DMS79 treated with DMSO at 0.1 percent for 48 hours (cell line): ENCODE measurements around the gene CATSPER4.
A peak's percentile ranks its signal among the peaks of the same experiment; 100 is the strongest.
"Not testable (repeated sequence)": the region's sequence is repeated elsewhere in the genome, so short reads cannot be mapped to it uniquely, and the experiment has no call there.

Experiments used
- DNase-seq: peaks from one replicate; lab custom pipeline; 2025; lab: John Stamatoyannopoulos, UW

CATSPER4 gene

DNA sequence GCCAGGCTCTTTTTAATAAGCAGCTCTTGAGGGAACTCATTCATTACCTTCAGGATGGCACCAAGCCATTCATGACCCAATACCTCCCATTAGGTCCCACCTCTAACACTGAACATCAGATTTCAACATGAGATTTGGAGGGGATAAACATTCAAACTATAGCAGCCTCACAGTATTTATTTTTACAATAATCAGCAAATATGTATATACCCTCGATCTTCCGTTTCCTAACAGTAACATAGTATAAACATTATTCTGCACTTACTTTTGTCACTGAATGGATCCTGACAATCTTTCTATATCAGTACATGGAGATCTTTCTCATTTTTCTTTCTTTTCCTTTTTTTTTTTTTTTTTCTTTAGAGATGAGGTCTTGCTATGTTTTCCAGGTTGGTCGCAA, 5.4 kb downstream of the CATSPER4 start:
- DNase-seq, result no peak

DNA sequence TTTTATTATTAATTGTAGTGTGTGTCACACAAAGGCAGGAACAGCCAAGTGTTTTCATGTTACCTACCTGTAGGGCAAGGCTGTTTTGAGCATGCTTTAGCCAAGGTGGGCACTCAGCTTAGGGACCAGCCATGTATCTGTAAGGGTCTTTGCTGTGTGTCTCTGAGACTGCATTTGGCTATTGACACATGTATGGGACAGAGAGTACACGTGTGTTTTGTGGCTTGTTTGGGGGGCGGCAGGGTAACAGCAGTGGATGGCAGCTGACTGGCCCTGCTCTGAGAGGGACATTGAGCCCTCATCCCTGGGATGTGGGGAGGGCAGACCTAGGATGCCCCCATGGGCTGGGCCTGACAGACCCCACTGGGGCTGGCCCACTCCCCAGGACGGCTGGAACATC, 6.9 kb downstream of the CATSPER4 start:
- no peak for DNase-seq

DNA sequence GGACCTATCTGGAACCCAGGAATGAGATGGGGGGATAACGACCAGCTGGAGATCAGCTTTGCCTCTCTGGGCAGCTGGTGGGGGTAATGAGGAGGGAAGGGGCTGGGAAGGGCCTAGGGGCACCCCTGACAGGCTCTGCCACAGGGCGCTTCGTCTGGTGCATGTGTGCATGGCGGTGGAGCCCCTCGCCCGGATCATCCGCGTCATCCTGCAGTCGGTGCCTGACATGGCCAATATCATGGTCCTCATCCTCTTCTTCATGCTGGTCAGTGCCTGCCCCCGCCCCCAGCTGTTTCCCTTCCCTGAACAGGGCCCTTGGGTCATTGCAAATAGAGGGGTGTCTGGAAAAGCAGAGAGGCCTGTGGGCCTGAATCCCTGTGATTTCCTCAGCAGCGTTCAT, 7.4 kb downstream of the CATSPER4 start:
- no peak for DNase-seq

DNA sequence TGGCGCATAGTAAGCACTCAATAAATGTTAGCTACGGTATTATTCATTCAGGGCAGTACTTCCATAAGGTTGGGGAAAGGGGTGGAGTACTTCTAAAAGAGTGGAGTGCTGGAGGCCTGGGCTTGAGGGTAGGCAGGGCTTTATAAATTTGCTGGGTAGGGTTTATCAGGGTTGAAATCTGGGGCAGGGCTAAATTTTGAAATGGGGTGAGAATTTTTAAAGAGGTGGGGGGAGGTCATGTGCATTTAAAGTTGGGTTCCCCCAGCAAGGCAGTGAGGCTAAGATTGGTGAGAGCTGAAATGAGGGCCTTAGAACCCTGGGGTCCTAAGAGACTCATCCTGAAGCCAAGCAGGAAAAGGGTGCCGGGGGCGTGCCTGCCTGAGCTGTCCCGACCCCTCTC, 10.0 kb downstream of the CATSPER4 start:
- no peak for DNase-seq

DNA sequence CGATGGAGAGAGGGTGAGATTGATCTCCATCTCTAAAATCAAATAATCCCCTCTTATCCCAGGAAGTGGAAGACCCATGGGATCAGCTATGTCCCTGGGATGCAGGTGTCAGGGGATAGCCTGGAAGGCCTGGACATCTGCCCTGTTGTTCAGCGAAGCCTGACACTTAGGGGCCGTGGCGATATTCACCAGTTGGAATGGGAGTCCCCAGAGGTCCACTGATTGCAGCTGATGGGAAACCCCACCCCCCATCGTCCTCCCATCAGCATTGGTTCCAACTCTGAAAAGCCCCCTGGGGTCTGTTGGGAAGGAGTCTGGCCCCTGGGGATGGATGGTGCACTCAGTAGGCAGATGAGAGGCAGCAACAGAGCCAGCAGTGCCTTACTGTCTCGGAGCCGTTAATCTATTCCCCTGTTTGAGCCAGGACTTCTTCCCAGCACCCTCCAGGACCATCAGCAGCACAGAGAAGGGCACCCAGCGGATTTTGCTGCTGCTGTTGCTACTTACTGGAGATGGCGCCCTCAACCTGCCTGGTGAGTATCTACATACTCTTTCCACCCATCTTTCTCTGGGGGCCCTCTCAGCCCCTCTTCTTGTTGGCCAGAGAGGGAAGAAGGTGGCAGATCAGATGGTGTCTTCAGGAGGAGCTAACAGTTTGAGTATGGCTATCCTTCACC, 13.4 kb downstream of the CATSPER4 start:
- DNase-seq, result no peak

DNA sequence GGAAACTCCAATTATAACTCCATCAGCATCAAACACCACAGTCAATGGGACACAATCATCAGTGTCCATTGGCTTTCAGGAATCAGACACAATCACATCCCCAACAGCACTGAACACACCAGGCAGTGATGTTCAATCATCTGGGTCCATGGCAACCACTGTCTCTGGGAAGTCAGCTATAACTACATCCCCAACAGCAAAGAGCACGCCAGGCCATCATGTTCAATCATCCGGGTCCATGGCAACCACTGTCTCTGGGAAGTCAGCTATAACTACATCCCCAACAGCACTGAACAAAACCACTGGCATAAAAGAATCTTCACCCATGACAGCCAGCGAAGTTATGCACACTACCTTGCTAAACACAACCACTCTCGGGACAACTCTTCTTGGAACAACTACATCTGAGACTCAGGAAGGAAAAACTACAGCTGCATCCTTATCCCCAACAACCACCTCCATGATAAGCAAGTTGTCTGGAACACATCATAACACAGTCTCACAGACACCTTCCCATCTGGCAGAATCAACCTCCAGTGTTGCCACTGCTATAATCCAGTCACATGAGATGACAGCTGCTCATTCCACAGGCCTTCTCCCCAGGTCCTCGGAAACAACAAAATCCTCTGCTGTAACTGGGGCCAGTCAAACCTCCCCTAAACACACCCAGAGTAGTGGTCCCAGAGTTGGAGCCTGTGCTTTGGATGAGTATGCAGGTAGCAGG, 19.9 kb downstream of the CATSPER4 start:
- no peak for DNase-seq

DNA sequence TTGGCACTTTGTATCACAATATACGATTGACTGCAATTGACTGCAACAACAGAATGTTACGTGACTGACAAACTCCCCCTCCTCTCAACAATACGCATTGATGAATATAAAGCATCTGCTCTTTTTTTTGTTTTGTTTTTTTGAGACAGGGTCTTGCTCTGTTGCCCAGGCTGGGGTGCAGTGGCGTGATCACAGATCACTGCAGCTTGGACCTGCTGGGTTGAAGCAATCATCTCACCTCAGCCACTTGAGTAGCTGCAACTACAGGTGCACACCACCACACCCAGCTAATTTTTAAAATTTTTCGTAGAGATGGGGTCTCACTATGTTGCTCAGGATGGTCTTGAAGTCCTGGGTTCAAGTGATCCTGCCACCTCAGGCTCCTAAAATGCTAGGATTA, 22.3 kb downstream of the CATSPER4 start:
- DNase-seq, result no peak

- DNase-seq, result no peak
These were observed 23.0 kb downstream of the CATSPER4 start for GRCh38 chr1:26213335-26213905.

GRCh38 chr1:26215246-26215645, 24.8 kb downstream of the CATSPER4 start:
- DNase-seq, result no peak

GRCh38 chr1:26218906-26219494, 28.6 kb downstream of the CATSPER4 start:
- DNase-seq, result peak; percentile 37

GRCh38 chr1:26220199-26220912, 30.0 kb downstream of the CATSPER4 start:
- DNase-seq, result no peak

GRCh38 chr1:26221094-26221493, 30.7 kb downstream of the CATSPER4 start:
- no peak for DNase-seq

DNA sequence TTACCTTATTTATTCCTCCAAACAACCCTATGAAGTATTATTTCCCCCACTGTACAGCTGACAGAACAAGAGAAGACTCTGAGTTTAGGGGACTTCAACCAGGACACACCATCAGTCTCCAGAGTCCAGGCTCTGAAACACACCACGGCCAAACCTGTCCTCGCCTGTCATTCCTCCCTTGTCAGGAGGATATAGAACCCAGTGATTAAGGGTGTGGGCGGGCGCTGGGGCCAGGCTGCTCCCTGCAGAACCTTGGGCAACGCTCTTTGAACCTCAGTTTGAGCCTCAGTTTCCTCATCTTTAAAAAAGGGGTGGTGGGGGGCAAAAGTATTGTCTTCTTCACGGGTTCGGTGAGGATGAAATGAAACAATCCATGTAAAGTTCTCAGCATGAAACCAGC, 34.2 kb downstream of the CATSPER4 start:
- DNase-seq, result no peak

- no peak for DNase-seq
These were observed 34.8 kb downstream of the CATSPER4 start for GRCh38 chr1:26225033-26225831.

DNA sequence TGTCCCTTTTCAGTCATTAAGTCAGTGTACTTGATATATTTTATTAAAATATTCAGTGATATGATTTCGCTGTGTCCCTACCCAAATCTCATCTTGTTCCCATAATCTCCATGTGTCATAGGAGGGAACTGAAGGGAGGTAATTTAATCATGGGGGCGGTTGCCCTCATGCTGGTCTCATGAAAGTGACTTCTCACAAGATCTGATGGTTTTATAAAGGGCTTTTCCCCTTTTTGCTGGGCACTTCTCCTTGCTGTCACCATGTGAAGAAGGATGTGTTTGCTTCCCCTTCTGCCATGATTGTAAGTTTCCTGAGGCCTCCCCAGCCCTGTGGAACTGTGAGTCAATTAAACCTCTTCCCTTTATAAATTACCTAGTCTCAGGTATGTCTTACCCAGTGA, 40.3 kb downstream of the CATSPER4 start:
- not testable (repeated sequence) for DNase-seq

- peak; percentile 99 for DNase-seq
These were observed 43.7 kb downstream of the CATSPER4 start, which contains the start of gene CEP85 for GRCh38 chr1:26233903-26234643. Gene CEP85 (plus strand): TSS chr1:26234200. CDS start chr1:26239784, 5,584 bp downstream.

- peak; percentile 72 for DNase-seq
These were observed 44.4 kb downstream of the CATSPER4 start for GRCh38 chr1:26234644-26235370.

- DNase-seq, result no peak
These were observed 47.0 kb downstream of the CATSPER4 start for GRCh38 chr1:26237230-26237966.

- no peak for DNase-seq
These were observed 49.5 kb downstream of the CATSPER4 start for GRCh38 chr1:26239936-26240335.
